Retina (tissue), 1 donor: Measurements from ENCODE around the gene MAPK4.

Experiments used
- DNase-seq: peaks from one replicate; pipeline ENCODE4 v3.0.0-alpha.2; 2016

MAPK4 gene

GRCh38 chr18:50727721-50728471 lies 168.0 kb downstream of the MAPK4 start:
- no peak for DNase-seq

- DNase-seq: no peak
These were observed 169.5 kb downstream of the MAPK4 start for GRCh38 chr18:50729376-50729775.

DNA sequence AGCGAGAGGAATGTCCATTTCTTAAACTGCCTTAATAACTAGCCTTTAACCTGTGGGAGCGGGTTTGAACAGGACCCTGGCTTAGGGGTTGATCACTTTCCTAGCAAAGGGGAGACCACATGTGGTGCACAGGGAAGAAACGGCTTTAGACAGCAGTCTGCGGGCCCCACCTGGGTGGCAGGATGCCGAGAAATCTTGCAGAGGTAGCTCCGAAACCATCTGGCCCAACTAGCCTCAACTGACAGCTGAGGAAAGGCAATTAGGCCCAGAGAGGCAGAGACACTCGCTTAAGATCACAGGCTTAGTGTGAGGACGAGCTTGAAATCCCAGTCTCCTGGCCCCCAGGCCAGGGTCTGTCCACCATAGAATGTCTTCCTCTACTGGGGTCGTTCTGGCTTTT lies 170.1 kb downstream of the MAPK4 start:
- DNase-seq: no peak

GRCh38 chr18:50734342-50734741 lies 174.5 kb downstream of the MAPK4 start:
- no peak for DNase-seq

- no peak for DNase-seq
These were observed 175.0 kb downstream of the MAPK4 start for GRCh38 chr18:50734886-50735285.

GRCh38 chr18:50737127-50737526 lies 177.2 kb downstream of the MAPK4 start:
- no peak for DNase-seq

DNA sequence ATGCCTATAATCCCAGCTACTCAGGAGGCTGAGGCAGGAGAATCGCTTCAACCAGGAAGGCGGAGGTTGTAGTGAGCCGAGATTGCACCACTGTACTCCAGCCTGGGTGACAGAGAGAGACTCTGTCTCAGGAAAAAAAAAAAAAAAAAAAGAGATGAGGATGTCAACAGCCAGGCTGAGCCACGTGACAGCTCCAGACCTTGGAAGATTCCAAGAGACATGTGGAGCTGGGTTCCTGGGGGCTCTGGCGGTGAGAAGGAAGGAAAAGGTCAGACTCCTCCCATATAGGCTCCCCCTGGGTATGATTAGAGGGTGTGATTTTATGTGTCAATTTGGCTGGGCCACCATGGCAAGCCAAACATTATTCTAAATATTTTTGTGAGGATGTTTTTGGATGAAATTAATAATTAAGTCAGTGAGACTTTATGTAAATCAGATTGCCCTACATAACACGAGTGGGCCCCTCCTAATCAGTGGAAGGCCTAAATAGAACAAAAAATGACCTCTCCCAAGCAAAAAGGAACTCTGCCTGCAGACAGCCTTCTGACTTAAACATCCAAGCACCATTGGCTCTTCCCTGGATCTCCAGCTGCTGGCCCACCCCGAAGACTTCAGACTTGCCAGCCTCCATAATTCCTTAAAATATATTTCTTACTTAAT lies 178.3 kb downstream of the MAPK4 start:
- no peak for DNase-seq

DNA sequence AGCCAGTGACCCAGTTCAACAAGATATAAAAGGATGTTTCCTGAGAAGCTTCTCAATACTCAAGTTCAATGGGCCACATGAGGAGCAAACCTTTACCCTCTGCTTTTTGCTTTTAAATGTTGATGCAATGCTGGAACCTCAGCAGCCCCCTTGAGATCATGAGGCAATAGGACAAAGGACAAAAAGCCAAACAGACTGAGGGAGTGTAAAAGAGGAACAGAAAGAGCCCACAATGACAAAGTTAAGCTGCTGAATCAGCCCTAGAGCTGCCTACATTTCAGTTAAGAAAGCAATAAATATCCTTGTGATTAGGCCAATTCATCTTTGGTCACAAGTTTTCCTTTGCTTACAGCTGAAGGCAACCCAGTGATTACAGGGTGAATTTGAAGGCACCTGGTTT lies 183.1 kb downstream of the MAPK4 start:
- DNase-seq: no peak

DNA sequence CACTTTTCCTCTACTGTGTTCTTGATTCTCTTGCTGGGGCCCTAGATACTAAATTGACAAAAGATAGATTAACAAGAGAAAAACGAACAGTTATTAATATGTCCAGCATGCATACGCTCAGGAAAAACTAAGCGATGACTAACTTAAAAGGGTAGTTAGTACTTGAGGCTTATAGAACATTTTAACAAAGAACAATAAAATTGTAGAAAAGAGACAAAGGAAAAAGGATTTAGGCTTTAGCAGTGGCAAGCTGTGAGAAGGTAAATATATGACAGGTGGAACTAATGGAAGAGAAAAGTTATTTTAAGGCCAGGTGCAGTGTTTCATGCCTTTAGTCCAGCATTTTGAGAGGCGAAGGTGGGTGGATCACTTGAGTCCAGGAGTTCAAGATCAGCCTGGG lies 184.4 kb downstream of the MAPK4 start:
- DNase-seq: no peak

DNA sequence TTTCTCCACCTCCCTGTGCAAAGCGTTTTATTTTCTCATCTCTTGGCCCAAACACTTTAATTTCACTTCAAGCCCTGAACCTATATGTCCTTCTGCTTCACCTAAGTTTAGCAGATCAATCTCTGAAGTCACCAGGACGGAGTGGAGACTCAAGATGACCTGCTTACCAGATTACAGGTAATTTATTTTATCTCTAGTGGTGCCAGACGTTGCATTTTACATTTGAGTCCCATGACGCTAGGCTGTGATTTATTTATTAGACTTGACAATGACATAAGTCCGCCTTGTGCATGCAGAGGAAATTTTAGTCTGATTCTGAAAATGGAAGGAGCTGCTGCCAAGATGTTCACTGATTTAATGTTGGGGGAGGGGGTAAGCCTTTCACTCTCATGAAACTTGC lies 186.1 kb downstream of the MAPK4 start:
- no peak for DNase-seq

DNA sequence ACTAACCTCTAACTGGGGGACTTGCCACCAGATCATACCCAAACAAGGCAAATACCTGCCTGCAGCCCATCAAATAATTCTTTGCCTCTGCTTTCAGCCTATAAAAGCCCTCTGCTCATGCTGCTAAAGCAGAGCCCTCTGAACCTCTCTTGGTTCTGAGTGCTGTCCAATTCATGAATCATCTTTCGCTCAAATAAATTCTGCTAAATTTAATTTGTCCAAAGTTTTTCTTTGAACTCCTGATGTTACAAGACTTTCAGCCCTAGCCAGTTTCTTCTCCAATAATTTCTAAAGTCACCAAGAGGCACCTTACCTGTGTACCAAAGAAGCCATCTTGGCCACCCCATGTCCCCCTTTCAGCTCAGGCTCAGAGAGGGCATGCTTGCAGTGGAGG lies 188.0 kb downstream of the MAPK4 start:
- no peak for DNase-seq

GRCh38 chr18:50748243-50749229 lies 188.6 kb downstream of the MAPK4 start:
- DNase-seq: peak; percentile 57

GRCh38 chr18:50749421-50749820 lies 189.5 kb downstream of the MAPK4 start:
- DNase-seq: no peak

GRCh38 chr18:50749945-50750344 lies 190.1 kb downstream of the MAPK4 start:
- no peak for DNase-seq

- no peak for DNase-seq
These were observed 190.7 kb downstream of the MAPK4 start for GRCh38 chr18:50750546-50750945.

GRCh38 chr18:50751490-50751889 lies 191.6 kb downstream of the MAPK4 start:
- DNase-seq: peak; percentile 59

DNA sequence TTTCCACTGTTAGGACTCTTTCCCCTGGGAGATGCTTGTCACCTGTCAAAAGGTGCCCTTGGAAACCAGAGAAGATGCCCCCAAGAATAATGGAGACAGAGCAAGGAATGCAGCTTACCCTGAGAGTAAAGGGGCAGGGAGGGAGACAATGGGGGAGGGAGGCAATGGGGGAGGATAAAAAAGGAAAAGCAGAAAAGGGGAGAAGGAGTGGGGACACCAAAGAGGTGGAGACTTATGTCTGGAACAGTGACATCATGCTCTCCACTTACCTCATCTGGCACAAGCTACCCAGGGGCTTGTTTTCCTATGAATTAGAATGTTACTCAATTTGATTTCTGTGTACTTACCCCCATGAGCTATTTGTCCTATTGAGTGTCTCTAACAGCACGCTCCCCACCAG lies 192.1 kb downstream of the MAPK4 start:
- no peak for DNase-seq

DNA sequence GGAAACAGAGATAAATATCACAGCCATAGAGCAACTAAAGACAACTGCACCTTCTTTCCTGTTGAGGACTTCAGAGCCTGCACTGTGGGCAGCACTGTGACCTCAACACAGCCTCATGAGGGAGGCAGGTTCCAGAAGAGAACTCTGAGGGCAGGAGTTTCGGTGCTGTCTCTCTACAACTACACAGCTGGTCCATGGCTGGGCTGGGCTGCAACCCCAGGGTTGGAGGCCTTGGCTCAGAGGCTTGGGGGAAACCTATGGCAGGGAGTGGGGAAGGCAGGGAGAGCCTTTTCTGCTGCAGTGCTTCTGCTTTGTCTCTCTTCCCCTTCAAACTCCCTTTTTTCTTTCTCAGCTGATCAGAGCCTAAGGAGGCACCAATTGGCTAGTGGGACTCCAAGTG lies 193.4 kb downstream of the MAPK4 start:
- no peak for DNase-seq

- no peak for DNase-seq
These were observed 194.4 kb downstream of the MAPK4 start for GRCh38 chr18:50754297-50754696.

- DNase-seq: no peak
These were observed 197.5 kb downstream of the MAPK4 start for GRCh38 chr18:50757358-50757757.

DNA sequence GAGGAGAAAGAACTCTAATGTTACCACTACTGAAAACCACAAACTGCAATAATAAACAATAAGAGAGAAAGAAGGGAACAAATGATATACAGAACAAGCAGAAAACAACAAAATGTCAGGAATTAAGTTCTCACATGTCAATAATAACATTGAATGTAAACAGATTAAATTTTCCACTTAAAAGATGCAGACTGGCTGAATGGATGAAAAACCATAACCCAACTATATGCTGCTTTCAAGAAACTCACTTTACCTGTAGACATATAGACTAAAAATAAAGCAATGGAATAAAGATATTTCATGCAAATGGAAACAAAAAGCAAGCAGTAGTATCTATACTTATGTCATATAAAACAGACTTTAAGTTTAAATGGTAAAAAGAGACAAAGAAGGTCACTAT lies 209.6 kb downstream of the MAPK4 start:
- no peak for DNase-seq

GRCh38 chr18:50775207-50775606 lies 215.3 kb downstream of the MAPK4 start:
- DNase-seq: no peak

DNA sequence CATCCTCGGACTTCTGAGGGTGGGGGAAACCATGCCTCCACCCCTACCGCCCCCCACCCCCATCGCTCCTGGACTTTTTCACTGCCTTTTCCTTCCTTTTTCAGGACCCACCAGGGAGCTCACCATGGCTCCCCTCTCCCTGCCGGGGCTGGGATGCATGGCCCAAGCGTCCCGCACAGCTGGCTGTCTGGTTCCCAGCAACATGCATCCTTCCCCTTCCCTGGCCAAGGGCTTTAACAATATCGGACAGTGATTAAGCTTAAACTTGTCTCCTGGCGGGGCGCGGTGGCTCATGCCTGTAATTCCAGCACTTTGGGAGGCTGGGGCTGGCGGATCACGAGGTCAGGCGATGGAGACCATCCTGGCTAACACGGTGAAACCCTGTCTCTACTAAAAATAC lies 215.8 kb downstream of the MAPK4 start:
- DNase-seq: no peak

DNA sequence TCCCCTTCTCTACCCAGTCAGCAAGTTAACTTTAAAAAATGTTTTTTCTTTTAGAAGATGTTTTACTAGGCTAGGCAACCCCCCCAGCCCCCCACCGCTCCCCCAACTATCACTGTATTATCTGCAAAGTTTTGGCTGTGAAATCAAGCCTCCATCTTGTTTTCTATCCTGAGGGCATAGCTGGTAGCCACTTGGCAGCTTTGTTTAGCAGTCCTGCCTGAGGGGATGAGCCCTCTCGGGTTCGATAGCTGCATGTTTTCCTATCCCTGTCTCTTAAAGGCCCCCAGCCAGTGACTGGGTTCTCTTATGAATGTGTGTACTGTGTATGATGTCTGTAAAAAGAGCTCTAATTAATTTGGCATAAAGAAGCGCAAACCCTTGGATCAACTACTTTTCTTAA lies 216.5 kb downstream of the MAPK4 start:
- DNase-seq: no peak
